DND-41 (cell line): ENCODE measurements around the gene NRN1.

ENCODE experiments used
- ATAC-seq: fragments of 200-7000 bp; cut with Tn5 transposase; 3 replicates; pipeline ENCODE4 v1.9.1; 2021; ENCODE audit warnings: low read depth; ENCODE audit not compliant: insufficient read depth
- DNase-seq: peaks from one replicate; pipeline ENCODE4 v3.0.0-alpha.2; 2020
- H2AFZ ChIP-seq: 2 replicates; pipeline ENCODE4 v1.6.0; 2012; ENCODE audit warnings: low read depth, low read length
- H3K27ac ChIP-seq: 2 replicates; pipeline ENCODE4 v1.5.1; 2012; ENCODE audit warnings: low read length, inconsistent platforms
- H3K27me3 ChIP-seq: fragments of 200-600 bp; sonication (generic); 2 replicates; pipeline ENCODE4 v1.6.0; 2012; ENCODE audit warnings: low read length, mild to moderate bottlenecking, inconsistent platforms; ENCODE audit not compliant: insufficient read depth, poor library complexity
- H3K36me3 ChIP-seq: 2 replicates; pipeline ENCODE4 v1.5.1; 2012; ENCODE audit warnings: low read length, inconsistent platforms; ENCODE audit not compliant: insufficient read depth
- H3K4me1 ChIP-seq: 2 replicates; pipeline ENCODE4 v1.5.1; 2012; ENCODE audit warnings: mild to moderate bottlenecking, low read length; ENCODE audit not compliant: insufficient read depth
- H3K4me2 ChIP-seq: 2 replicates; pipeline ENCODE4 v1.6.0; 2012; ENCODE audit warnings: mild to moderate bottlenecking, moderate library complexity, low read length, inconsistent platforms; ENCODE audit not compliant: insufficient read depth
- H3K4me3 ChIP-seq, 2 experiments: fragments of 200-600 bp in 1 of 2; shearing (Covaris generic) in 1 of 2; 2 replicates each; pipeline ENCODE4 v1.5.1; 2012 to 2016; ENCODE audit warnings: inconsistent platforms in 2 of 2, low read length in 2 of 2, mild to moderate bottlenecking in 2 of 2, low read depth in 1 of 2, moderate library complexity in 1 of 2
- H3K79me2 ChIP-seq: 2 replicates; pipeline ENCODE4 v1.6.0; 2012; ENCODE audit warnings: low read length, inconsistent platforms; ENCODE audit not compliant: insufficient read depth
- H3K9ac ChIP-seq: 2 replicates; pipeline ENCODE4 v1.6.0; 2012; ENCODE audit warnings: low read depth, mild to moderate bottlenecking, inconsistent platforms, low read length, moderate library complexity
- H3K9me3 ChIP-seq: 2 replicates; pipeline ENCODE4 v1.5.1; 2012; ENCODE audit warnings: low read length, moderate library complexity, mild to moderate bottlenecking, inconsistent platforms; ENCODE audit not compliant: insufficient read depth, severe bottlenecking
- H4K20me1 ChIP-seq: 2 replicates; pipeline ENCODE4 v1.6.0; 2012; ENCODE audit warnings: low read length; ENCODE audit not compliant: insufficient read depth
- EZH2 ChIP-seq: IDR thresholded peaks from 3 replicates; pipeline ENCODE4 v1.6.1; 2012; ENCODE audit warnings: borderline replicate concordance, low read depth, mild to moderate bottlenecking, moderate library complexity, low read length, inconsistent platforms; ENCODE audit not compliant: severe bottlenecking
- TF ChIP-seq, protein P1 (sequence below): IDR thresholded peaks from 2 replicates; pipeline ENCODE4 v1.5.1; 2012; ENCODE audit warnings: borderline replicate concordance, low read length, moderate library complexity, mild to moderate bottlenecking; ENCODE audit not compliant: poor library complexity, severe bottlenecking; ENCODE audit errors: extremely low read depth

NRN1 gene, protein sequence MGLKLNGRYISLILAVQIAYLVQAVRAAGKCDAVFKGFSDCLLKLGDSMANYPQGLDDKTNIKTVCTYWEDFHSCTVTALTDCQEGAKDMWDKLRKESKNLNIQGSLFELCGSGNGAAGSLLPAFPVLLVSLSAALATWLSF

DNA sequence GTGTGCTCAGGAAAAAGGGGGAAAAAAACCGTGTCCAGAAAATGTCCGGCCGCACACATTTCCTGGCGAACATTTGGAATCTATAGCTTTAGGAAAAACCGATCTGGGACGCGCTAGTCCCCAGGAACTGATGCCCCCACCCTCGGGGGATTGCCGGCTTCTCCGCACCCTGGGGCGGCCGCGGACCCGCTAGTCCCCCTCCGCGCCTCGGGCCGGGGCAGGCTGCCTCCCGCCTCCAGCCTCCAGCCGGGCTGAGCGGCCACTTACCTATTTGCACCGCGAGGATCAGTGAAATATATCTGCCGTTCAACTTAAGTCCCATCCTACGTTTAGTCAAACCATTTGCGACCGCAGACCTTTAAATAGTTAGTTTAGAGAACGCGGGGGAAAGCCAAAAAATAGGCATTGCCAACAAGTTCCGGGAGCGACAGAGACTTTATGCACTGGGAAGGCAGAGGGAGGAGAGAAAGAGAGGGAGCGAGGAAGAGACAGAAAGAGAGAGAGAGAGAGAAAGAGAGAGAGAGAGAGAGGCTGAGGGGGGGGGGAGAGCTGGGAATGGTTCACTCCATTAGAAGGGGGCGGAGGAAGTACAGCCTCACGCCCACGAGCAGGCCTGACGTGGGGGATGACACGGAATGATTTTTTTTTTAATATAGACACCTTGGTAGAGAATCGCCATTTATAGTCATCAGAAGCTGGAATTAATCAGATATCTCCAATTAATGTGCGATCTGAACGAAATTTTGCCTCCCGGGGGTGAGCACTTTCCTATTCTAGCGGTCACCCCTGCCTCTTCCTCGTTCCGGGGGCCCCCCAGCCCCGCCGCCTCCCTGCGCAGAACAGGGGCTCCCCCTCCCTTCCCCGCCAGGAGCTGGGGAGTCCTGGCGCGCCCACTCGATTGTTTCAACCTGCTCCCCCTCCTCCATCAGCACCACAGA, at the start of gene NRN1:
TSS of gene NRN1 (minus strand) at position 498 of the 938 bp plus-strand sequence. CDS start at position 322, 176 bp downstream.
- DNase-seq = no peak
- Histone ChIP-seq H3K4me2 (no peak within 1 kb of the TSS), H3K36me3 (no peaks in the 10 kb centered on the region), H3K4me3 (no peak within 1 kb of the TSS), H3K27me3 (no peaks in the 10 kb centered on the region), H3K79me2 (no peaks in the 10 kb centered on the region), H3K9me3 (no peaks in the 10 kb centered on the region), H3K4me1 (no peaks in the 10 kb centered on the region), H4K20me1 (no peaks in the 10 kb centered on the region), H2AFZ (no peak within 1 kb of the TSS), H3K27ac (no peak within 1 kb of the TSS), H3K9ac (no peak within 1 kb of the TSS)
- TF ChIP-seq, protein P1, sequence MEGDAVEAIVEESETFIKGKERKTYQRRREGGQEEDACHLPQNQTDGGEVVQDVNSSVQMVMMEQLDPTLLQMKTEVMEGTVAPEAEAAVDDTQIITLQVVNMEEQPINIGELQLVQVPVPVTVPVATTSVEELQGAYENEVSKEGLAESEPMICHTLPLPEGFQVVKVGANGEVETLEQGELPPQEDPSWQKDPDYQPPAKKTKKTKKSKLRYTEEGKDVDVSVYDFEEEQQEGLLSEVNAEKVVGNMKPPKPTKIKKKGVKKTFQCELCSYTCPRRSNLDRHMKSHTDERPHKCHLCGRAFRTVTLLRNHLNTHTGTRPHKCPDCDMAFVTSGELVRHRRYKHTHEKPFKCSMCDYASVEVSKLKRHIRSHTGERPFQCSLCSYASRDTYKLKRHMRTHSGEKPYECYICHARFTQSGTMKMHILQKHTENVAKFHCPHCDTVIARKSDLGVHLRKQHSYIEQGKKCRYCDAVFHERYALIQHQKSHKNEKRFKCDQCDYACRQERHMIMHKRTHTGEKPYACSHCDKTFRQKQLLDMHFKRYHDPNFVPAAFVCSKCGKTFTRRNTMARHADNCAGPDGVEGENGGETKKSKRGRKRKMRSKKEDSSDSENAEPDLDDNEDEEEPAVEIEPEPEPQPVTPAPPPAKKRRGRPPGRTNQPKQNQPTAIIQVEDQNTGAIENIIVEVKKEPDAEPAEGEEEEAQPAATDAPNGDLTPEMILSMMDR = no peak
- TF ChIP-seq EZH2 = no peak
- no peak for ATAC-seq

DNA sequence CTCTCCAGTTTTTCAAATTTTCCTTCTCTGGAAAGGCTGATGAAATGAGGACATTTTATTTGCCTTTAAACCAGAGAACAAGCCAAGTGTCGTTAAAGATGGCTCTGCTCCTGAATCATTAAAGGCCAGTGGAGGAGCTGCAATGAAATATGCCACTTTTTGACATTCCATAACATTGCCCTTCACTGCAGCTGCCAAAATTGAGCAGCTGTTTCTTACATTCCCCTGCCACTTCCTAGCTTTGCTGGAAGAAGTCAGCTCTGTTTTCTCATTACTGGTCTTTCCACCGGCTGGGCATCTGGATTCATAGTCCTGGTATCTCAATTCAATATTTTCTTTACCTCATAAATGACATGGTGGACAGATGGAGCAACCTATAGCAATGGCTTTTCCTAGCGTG, 45.5 kb upstream of the NRN1 start:
- H3K79me2 ChIP-seq = no peaks in the 10 kb centered on the region
- no peak overlapping the region for H2AFZ ChIP-seq
- no peaks in the 10 kb centered on the region for H3K36me3 ChIP-seq
- H3K4me3 ChIP-seq = no peak overlapping the region
- no peaks in the 10 kb centered on the region for H4K20me1 ChIP-seq
- no peaks in the 10 kb centered on the region for H3K9me3 ChIP-seq
- H3K27me3 ChIP-seq = peaks cover 3% of the 10 kb centered on the region
- no peak for ATAC-seq
- H3K9ac ChIP-seq = no peak overlapping the region
- no peaks in the 10 kb centered on the region for H3K4me1 ChIP-seq
- no peak for DNase-seq
- H3K4me2 ChIP-seq = no peak overlapping the region
- no peak for TF ChIP-seq EZH2
- TF ChIP-seq, protein P1 = no peak
- H3K27ac ChIP-seq = no peak overlapping the region

DNA sequence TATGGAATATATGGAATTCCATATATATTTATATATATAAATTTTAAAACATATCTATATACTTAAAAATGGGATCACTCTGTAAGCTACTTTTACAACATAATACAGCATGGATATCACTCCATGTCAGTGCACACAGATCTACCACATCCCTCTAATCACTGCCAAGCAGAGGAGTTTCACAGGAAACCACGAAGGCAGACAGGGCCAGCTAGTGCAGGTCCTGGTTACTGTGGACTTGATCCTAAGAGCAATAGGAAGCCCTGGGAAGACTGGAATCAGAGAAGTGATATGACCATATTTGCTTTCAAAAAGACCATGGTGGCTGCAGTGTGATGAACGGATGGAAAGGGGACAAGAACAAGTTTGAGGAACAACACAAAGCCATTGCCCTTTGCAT, 40.0 kb upstream of the NRN1 start:
- no peak for ATAC-seq
- H3K4me1 ChIP-seq = no peaks in the 10 kb centered on the region

More for the DNA sequence above, 40.0 kb upstream of the NRN1 start:
- Histone ChIP-seq H3K9me3 (no peaks in the 10 kb centered on the region), H2AFZ (no peak overlapping the region), H3K4me2 (no peak overlapping the region), H3K36me3 (no peaks in the 10 kb centered on the region), H4K20me1 (no peaks in the 10 kb centered on the region), H3K27ac (no peak overlapping the region), H3K79me2 (no peaks in the 10 kb centered on the region), H3K4me3 (no peak overlapping the region), H3K27me3 (peaks cover 3% of the 10 kb centered on the region), H3K9ac (no peak overlapping the region)
- TF ChIP-seq, protein P1 = no peak
- no peak for TF ChIP-seq EZH2
- no peak for DNase-seq
